Measurements from ENCODE around the gene PCBP1.
"Not testable (repeated sequence)": the region's sequence is repeated elsewhere in the genome, so short reads cannot be mapped to it uniquely, and the experiment has no call there.

Gene PCBP1

GRCh38 chr2:70123051-70123828 is 36.0 kb downstream of the PCBP1 start:
- DNase-seq (ENCODE audit: insufficient read length, low spot score) (no peak), FAIRE-seq (no peak)
- TF ChIP-seq CTCF (IDR thresholded peaks at IDR 0.05; ENCODE audit: insufficient read depth, missing control alignments): no peak

DNA sequence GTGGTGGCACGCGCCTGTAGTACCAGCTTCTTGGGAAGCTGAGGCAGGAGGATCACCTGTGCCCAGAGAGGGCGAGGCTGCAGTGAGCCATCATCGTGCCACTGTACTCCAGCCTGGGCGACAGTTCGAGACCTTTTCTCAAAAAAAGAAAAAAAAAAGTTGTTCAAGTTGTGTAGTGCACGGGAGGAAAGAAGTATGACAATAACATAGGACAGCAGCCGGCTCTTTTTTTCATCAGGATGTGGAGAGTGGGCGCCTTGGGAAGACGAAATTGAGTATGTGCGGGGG is 36.5 kb downstream of the PCBP1 start:
- FAIRE-seq (no peak), DNase-seq (ENCODE audit: insufficient read length, low spot score) (no peak)
- no peak for TF ChIP-seq CTCF (IDR thresholded peaks at IDR 0.05; ENCODE audit: insufficient read depth, missing control alignments)

DNA sequence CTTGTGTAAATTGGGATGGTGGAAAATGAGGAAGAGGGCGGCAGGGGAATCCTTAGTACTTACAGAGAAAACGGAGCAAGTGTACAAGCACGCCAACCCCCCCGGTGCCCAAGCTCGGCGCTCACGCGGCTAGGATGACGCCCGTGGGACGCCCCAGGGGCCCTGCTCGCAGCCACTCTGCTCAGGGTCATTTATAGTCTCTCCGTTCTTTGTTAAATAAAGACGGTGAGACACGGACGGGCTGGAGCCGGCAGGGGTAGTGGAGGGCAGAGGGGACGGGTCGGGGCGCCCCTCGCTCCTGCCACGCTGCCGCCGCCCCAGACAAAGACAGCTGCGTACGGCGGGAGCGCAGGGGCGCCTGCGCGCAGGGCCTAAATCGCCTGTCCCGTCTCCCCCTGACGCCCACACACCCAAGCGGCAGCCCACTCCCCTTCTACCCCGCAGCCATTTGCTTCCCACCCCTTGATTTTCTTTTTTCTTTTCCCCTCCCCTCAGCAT is 37.8 kb downstream of the PCBP1 start:
- FAIRE-seq (no peak), DNase-seq (ENCODE audit: insufficient read length, low spot score) (no peak)
- TF ChIP-seq CTCF (IDR thresholded peaks at IDR 0.05; ENCODE audit: insufficient read depth, missing control alignments): no peak

- DNase-seq (ENCODE audit: insufficient read length, low spot score) (no peak), FAIRE-seq (no peak)
- TF ChIP-seq CTCF (IDR thresholded peaks at IDR 0.05; ENCODE audit: insufficient read depth, missing control alignments): no peak
These were observed 38.2 kb downstream of the PCBP1 start for GRCh38 chr2:70125498-70125898.

- DNase-seq (ENCODE audit: insufficient read length, low spot score) (no peak), FAIRE-seq (no peak)
- TF ChIP-seq CTCF (IDR thresholded peaks at IDR 0.05; ENCODE audit: insufficient read depth, missing control alignments): no peak
These were observed 39.1 kb downstream of the PCBP1 start for GRCh38 chr2:70126413-70126812.

DNA sequence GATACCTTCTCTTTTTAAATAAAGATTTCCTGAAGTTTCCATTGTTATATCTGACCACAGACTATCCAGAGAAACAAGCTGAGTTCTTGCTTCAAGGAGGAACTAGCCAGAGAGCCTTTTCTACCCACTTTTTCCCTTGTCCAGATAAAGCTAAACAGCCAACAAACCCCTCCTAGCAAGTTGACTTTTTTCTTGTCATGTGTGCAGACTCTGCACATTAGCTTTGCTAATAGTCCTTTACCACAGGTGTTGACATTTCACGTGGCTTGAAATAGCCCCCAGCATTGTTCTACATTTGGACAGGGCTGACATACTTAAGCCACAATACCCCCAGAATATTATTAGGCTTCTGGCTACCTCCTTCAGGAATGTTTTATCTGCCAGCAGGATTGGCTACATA is 40.7 kb downstream of the PCBP1 start:
- TF ChIP-seq CTCF (IDR thresholded peaks at IDR 0.05; ENCODE audit: insufficient read depth, missing control alignments): no peak
- DNase-seq (ENCODE audit: insufficient read length, low spot score): no peak
- no peak for FAIRE-seq

- FAIRE-seq; DNase-seq (ENCODE audit: insufficient read length, low spot score): not testable (repeated sequence)
These were observed 44.3 kb downstream of the PCBP1 start for GRCh38 chr2:70131344-70132143.
